IPS-NIHi7 (cell line): ENCODE data around the gene HLA-G.
"Not testable (repeated sequence)": the region's sequence is repeated elsewhere in the genome, so short reads cannot be mapped to it uniquely, and the experiment has no call there.

Source experiments
- DNase-seq: peaks from one replicate; pipeline ENCODE4 v3.0.0; 2012; ENCODE audit warnings: mixed read lengths; ENCODE audit errors: extremely low spot score

Gene HLA-G

GRCh38 chr6:29870104-29870503 is 42.5 kb downstream of the HLA-G start:
- DNase-seq = no peak

DNA sequence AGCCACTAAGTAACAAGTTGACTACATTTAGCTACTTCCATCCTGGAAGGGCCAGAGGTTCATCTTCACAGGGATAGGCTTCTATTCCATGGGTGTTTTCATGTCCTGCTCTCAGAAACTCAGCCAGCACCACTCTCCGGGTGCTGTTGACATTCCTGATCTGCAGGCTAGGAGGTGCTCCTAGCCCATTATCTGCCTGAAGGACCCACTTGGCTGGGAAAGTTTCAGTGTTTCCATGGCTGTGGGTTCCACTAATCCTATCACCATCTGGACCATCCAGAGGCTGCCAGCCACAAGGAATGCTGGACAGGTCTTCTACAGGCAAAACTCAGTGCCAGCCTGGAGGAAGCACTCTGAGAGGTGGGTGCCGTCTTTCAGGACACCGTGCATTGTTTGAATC is 45.2 kb downstream of the HLA-G start:
- DNase-seq = no peak

DNA sequence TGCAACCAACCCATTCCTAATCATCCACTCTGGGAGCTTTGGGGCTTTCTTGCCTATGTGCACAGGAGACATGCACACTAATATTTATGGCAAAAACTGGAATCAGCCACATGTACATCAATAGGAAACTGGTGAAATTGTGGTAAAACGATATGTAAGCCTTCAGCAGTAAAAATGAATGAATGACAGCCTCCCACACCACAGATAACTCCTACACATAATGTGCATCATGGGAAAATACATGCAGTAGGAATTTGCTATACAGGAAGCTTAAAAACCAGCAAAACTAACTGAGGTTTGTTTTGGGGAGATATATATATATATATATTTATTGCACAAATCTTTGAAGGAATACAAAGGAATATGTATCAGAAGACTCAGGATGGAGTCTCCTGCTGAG is 47.6 kb downstream of the HLA-G start:
- DNase-seq = no peak

GRCh38 chr6:29875734-29876133 is 48.1 kb downstream of the HLA-G start:
- not testable (repeated sequence) for DNase-seq
